Measurements from ENCODE around the gene RNF44. TPM values are rescaled to one million over a fixed set of nuclear protein-coding genes. Genes with fewer than 3 reads are reported as not detected.
A peak's percentile ranks its signal among the peaks of the same experiment; 100 is the strongest.

The RNF44 gene
- polyA plus RNA-seq, 1 experiment: 4.0 TPM

GRCh38 chr5:176534640-176535039, 2.6 kb downstream of the RNF44 start:
- no peaks in the 10 kb centered on the region for H3K27me3 ChIP-seq (ENCODE audit: control insufficient read depth, insufficient read depth, low read length)
- ChIA-PET POLR2A (interaction anchor here (0.8 to 1.2 kb wide), 2 partner anchors 10 to 34 kb away, joined by 3 to 4 read pairs; no protein-coding TSS in a partner anchor), CTCF (interaction anchor here (0.5 to 7.3 kb wide), 3 partner anchors 27 to 126 kb away, joined by 4 to 41 read pairs (median 6); partner anchors contain the start of gene FAF2)
- peak overlapping the region; percentile 13; the same call in 1 of the 2 replicates for H3K4me3 ChIP-seq (ENCODE audit: low read depth, low read length)
- H3K27ac ChIP-seq (ENCODE audit: low read depth, low read length): no peak overlapping the region
- H3K9me3 ChIP-seq (ENCODE audit: control insufficient read depth, insufficient read depth, low read length): no peaks in the 10 kb centered on the region; the same call in 1 of the 2 replicates
- no peak for DNase-seq (ENCODE audit: low read depth, low spot score)
- TF ChIP-seq, protein P1, sequence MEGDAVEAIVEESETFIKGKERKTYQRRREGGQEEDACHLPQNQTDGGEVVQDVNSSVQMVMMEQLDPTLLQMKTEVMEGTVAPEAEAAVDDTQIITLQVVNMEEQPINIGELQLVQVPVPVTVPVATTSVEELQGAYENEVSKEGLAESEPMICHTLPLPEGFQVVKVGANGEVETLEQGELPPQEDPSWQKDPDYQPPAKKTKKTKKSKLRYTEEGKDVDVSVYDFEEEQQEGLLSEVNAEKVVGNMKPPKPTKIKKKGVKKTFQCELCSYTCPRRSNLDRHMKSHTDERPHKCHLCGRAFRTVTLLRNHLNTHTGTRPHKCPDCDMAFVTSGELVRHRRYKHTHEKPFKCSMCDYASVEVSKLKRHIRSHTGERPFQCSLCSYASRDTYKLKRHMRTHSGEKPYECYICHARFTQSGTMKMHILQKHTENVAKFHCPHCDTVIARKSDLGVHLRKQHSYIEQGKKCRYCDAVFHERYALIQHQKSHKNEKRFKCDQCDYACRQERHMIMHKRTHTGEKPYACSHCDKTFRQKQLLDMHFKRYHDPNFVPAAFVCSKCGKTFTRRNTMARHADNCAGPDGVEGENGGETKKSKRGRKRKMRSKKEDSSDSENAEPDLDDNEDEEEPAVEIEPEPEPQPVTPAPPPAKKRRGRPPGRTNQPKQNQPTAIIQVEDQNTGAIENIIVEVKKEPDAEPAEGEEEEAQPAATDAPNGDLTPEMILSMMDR (IDR thresholded peaks at IDR 0.05; ENCODE audit: low read depth, low read length): no peak

- TF ChIP-seq, protein P1 (IDR thresholded peaks at IDR 0.05; ENCODE audit: low read depth, low read length): peak; percentile 16; the same call in 1 of the 2 replicates
- DNase-seq (ENCODE audit: low read depth, low spot score): no peak
Measured at GRCh38 chr5:176533894-176534611, 3.1 kb downstream of the RNF44 start.

GRCh38 chr5:176533390-176533789, 3.8 kb downstream of the RNF44 start:
- no peaks in the 10 kb centered on the region; the same call in 1 of the 2 replicates for H3K9me3 ChIP-seq (ENCODE audit: control insufficient read depth, insufficient read depth, low read length)
- CTCF ChIA-PET: interaction anchor here (1.0 to 7.3 kb wide), 2 partner anchors 10 to 85 kb away, joined by 7 to 41 read pairs; partner anchors contain the start of gene FAF2
- POLR2A ChIA-PET: interaction anchor here (0.6 kb wide), 2 partner anchors 73 to 145 kb away, joined by 3 read pairs; partner anchors contain the start of gene NOP16
- H3K4me3 ChIP-seq (ENCODE audit: low read depth, low read length): no peak overlapping the region
- H3K27ac ChIP-seq (ENCODE audit: low read depth, low read length): no peak overlapping the region
- H3K27me3 ChIP-seq (ENCODE audit: control insufficient read depth, insufficient read depth, low read length): no peaks in the 10 kb centered on the region
- TF ChIP-seq, protein P1 (IDR thresholded peaks at IDR 0.05; ENCODE audit: low read depth, low read length): no peak
- DNase-seq (ENCODE audit: low read depth, low spot score): no peak

More at GRCh38 chr5:176533894-176534611, 3.1 kb downstream of the RNF44 start:
- ChIA-PET POLR2A (interaction anchor here (0.6 to 0.8 kb wide), 2 partner anchors 33 to 74 kb away, joined by 3 to 4 read pairs; no protein-coding TSS in a partner anchor), CTCF (interaction anchor here (0.5 to 7.3 kb wide), 3 partner anchors 9 to 86 kb away, joined by 4 to 41 read pairs (median 7); partner anchors contain the start of gene FAF2)
- Histone ChIP-seq H3K9me3 (ENCODE audit: control insufficient read depth, insufficient read depth, low read length) (no peaks in the 10 kb centered on the region; the same call in 1 of the 2 replicates), H3K27ac (ENCODE audit: low read depth, low read length) (peak overlapping the region; percentile 31), H3K27me3 (ENCODE audit: control insufficient read depth, insufficient read depth, low read length) (no peaks in the 10 kb centered on the region), H3K4me3 (ENCODE audit: low read depth, low read length) (peak overlapping the region; percentile 10)

DNA sequence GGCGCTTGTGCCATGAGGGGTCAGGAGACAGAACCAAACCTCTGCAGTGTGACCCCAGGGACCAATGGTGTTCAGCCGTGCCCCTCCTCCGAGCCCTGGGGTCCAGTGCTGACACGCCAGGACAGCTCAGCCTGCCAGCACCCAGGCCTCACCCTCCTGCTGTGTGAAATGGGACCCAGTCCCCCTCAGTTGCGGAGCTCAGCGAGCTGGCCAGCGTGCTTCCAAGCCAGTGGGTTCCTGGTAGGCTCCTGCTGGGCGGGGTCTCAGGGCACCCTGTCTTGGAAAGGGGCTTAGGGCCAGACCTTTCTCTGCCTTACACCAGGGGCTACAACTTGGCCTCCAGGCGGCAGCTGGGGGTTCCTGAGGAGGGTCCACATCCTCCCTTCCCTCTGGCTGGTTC, 4.4 kb downstream of the RNF44 start:
- POLR2A ChIA-PET: interaction anchor here (0.6 kb wide), 1 partner anchor 145 kb away, joined by 3 read pairs; the partner anchor contains the start of gene NOP16

More for the DNA sequence above, 4.4 kb downstream of the RNF44 start:
- no peak overlapping the region for H3K27ac ChIP-seq (ENCODE audit: low read depth, low read length)
- H3K4me3 ChIP-seq (ENCODE audit: low read depth, low read length): no peak overlapping the region
- H3K27me3 ChIP-seq (ENCODE audit: control insufficient read depth, insufficient read depth, low read length): no peaks in the 10 kb centered on the region
- CTCF ChIA-PET: interaction anchor here (1.9 to 7.3 kb wide), 2 partner anchors 85 kb away, joined by 9 to 41 read pairs; partner anchors contain the start of gene FAF2
- TF ChIP-seq, protein P1 (IDR thresholded peaks at IDR 0.05; ENCODE audit: low read depth, low read length): no peak
- no peaks in the 10 kb centered on the region; the same call in 1 of the 2 replicates for H3K9me3 ChIP-seq (ENCODE audit: control insufficient read depth, insufficient read depth, low read length)
- no peak for DNase-seq (ENCODE audit: low read depth, low spot score)

All from AG04450 (cell line).